HEK293 (cell line): Measurements from ENCODE around the gene GCK.

Experiments used
- CTCF ChIP-seq: fragments of 450-650 bp; formaldehyde crosslinking; IDR thresholded peaks from 2 replicates; pipeline ENCODE4 v1.5.1; 2016; ENCODE audit warnings: missing biosample characterization, missing genetic modification characterization
- KLF1 ChIP-seq: fragments of 450-650 bp; formaldehyde crosslinking; IDR thresholded peaks from 2 replicates; pipeline ENCODE4 v1.5.1; 2016; ENCODE audit warnings: missing biosample characterization, missing genetic modification characterization
- REST ChIP-seq: fragments of 450-650 bp; formaldehyde crosslinking; IDR thresholded peaks from 2 replicates; pipeline ENCODE4 v1.5.1; 2016; ENCODE audit warnings: missing biosample characterization, missing genetic modification characterization
- ZNF266 ChIP-seq: fragments of 450-650 bp; formaldehyde crosslinking; IDR thresholded peaks from 2 replicates; pipeline ENCODE4 v1.5.1; 2016; ENCODE audit warnings: missing biosample characterization, missing genetic modification characterization, low read depth
- ZNF302 ChIP-seq: fragments of 450-650 bp; formaldehyde crosslinking; IDR thresholded peaks from 2 replicates; pipeline ENCODE4 v1.5.1; 2016; ENCODE audit warnings: missing biosample characterization, missing genetic modification characterization, low read depth
- ZNF555 ChIP-seq: fragments of 450-650 bp; formaldehyde crosslinking; conservative IDR thresholded peaks from 2 replicates; pipeline ENCODE4 v1.5.1; 2017; ENCODE audit warnings: missing biosample characterization, mild to moderate bottlenecking, missing genetic modification characterization, inconsistent platforms
- ZNF585B ChIP-seq: fragments of 450-650 bp; formaldehyde crosslinking; IDR thresholded peaks from 2 replicates; pipeline ENCODE4 v1.5.1; 2016; ENCODE audit warnings: missing biosample characterization, missing genetic modification characterization
- ZNF670 ChIP-seq: fragments of 450-650 bp; formaldehyde crosslinking; IDR thresholded peaks from 2 replicates; pipeline ENCODE4 v1.5.1; 2016; ENCODE audit warnings: missing biosample characterization, missing genetic modification characterization, low read depth

- no peak for TF ChIP-seq CTCF (tag by site-specific recombination)
- TF ChIP-seq ZNF266 (tag by site-specific recombination) = no peak
- TF ChIP-seq ZNF302 (tag by site-specific recombination) = no peak
- no peak for TF ChIP-seq ZNF670 (tag by site-specific recombination)
- TF ChIP-seq REST (tag by site-specific recombination) = no peak
- no peak for TF ChIP-seq ZNF555
- TF ChIP-seq ZNF585B (tag by site-specific recombination) = no peak
- no peak for TF ChIP-seq KLF1 (tag by site-specific recombination)
Measured at GRCh38 chr7:44121761-44122420, 67.3 kb downstream of the GCK start.
